Measurements from ENCODE around the gene PTPN11. TPM values are rescaled to one million over a fixed set of nuclear protein-coding genes. Genes with fewer than 3 reads are reported as not detected.
"Not testable (repeated sequence)": the region's sequence is repeated elsewhere in the genome, so short reads cannot be mapped to it uniquely, and the experiment has no call there.

The PTPN11 gene
- total RNA-seq, 1 donor from 2014 or later = 92.1 TPM

- H3K4me1 Mint-ChIP-seq = peaks cover 20% of the 10 kb centered on the region
- no peak for TF ChIP-seq CTCF (conservative IDR thresholded peaks at IDR 0.05)
- no peaks in the 10 kb centered on the region for H3K36me3 Mint-ChIP-seq (ENCODE audit: low read depth)
- peaks cover 2% of the 10 kb centered on the region for H3K9me3 Mint-ChIP-seq
- H3K27ac Mint-ChIP-seq (ENCODE audit: unreplicated experiment) = no peak overlapping the region
- no peak overlapping the region for H3K4me3 Mint-ChIP-seq
- no peaks in the 10 kb centered on the region for H3K27me3 Mint-ChIP-seq (ENCODE audit: low read depth)
- DNase-seq (ENCODE audit: low read depth, low spot score) = no peak
Measured at GRCh38 chr12:112517730-112518364, 99.1 kb downstream of the PTPN11 start.

GRCh38 chr12:112518365-112518735, 99.6 kb downstream of the PTPN11 start:
- Mint-ChIP-seq H3K27ac (ENCODE audit: unreplicated experiment) (no peak overlapping the region), H3K36me3 (ENCODE audit: low read depth) (no peaks in the 10 kb centered on the region), H3K4me3 (no peak overlapping the region), H3K4me1 (peaks cover 20% of the 10 kb centered on the region), H3K27me3 (ENCODE audit: low read depth) (no peaks in the 10 kb centered on the region), H3K9me3 (peaks cover 2% of the 10 kb centered on the region)
- DNase-seq (ENCODE audit: low read depth, low spot score) = no peak
- TF ChIP-seq CTCF (conservative IDR thresholded peaks at IDR 0.05) = no peak

GRCh38 chr12:112519841-112520340, 101.1 kb downstream of the PTPN11 start:
- not testable (repeated sequence) for H3K4me3 Mint-ChIP-seq; H3K36me3 Mint-ChIP-seq (ENCODE audit: low read depth); DNase-seq (ENCODE audit: low read depth, low spot score); H3K9me3 Mint-ChIP-seq; H3K27me3 Mint-ChIP-seq (ENCODE audit: low read depth); H3K27ac Mint-ChIP-seq (ENCODE audit: unreplicated experiment)
- H3K4me1 Mint-ChIP-seq = peaks cover 20% of the 10 kb centered on the region

- no peak for DNase-seq (ENCODE audit: low read depth, low spot score)
- H3K27ac Mint-ChIP-seq (ENCODE audit: unreplicated experiment) = no peak overlapping the region
- H3K4me3 Mint-ChIP-seq = no peak overlapping the region
- H3K9me3 Mint-ChIP-seq = no peaks in the 10 kb centered on the region
- no peaks in the 10 kb centered on the region for H3K27me3 Mint-ChIP-seq (ENCODE audit: low read depth)
- TF ChIP-seq CTCF (conservative IDR thresholded peaks at IDR 0.05) = no peak
- H3K4me1 Mint-ChIP-seq = peaks cover 4% of the 10 kb centered on the region
- no peaks in the 10 kb centered on the region for H3K36me3 Mint-ChIP-seq (ENCODE audit: low read depth)
Measured at GRCh38 chr12:112523856-112524255, 105.1 kb downstream of the PTPN11 start.

GRCh38 chr12:112524269-112524668, 105.5 kb downstream of the PTPN11 start:
- H3K4me3 Mint-ChIP-seq = no peak overlapping the region

More at GRCh38 chr12:112524269-112524668, 105.5 kb downstream of the PTPN11 start:
- Mint-ChIP-seq H3K27ac (ENCODE audit: unreplicated experiment) (no peak overlapping the region), H3K27me3 (ENCODE audit: low read depth) (no peaks in the 10 kb centered on the region), H3K9me3 (no peaks in the 10 kb centered on the region), H3K4me1 (peaks cover under 1% of the 10 kb centered on the region), H3K36me3 (ENCODE audit: low read depth) (no peaks in the 10 kb centered on the region)
- no peak for TF ChIP-seq CTCF (conservative IDR thresholded peaks at IDR 0.05)
- DNase-seq (ENCODE audit: low read depth, low spot score) = no peak

Data from neural crest cell (in vitro differentiated cells).